ENCODE results near the gene POU2AF2. TPM values are rescaled to one million over a fixed set of nuclear protein-coding genes. Genes with fewer than 3 reads are reported as not detected.

Gene POU2AF2
- total and polyA plus RNA-seq, 4 donors = not detected

- H3K9me3 ChIP-seq (ENCODE audit: control insufficient read depth in 4 of 4, low read length in 3 of 4) = no peaks in the 10 kb centered on the region
- 88% methylated on average over 4 of the region's 4 CpGs for WGBS
- DNase-seq (ENCODE audit: low spot score) = no peak
- H3K4me3 ChIP-seq (ENCODE audit: low read depth in 1 of 3, low read length in 3 of 3) = no peak overlapping the region
- H3K27ac ChIP-seq (ENCODE audit: low read depth in 1 of 2, low read length in 2 of 2) = no peak overlapping the region
- TF ChIP-seq, protein P1, sequence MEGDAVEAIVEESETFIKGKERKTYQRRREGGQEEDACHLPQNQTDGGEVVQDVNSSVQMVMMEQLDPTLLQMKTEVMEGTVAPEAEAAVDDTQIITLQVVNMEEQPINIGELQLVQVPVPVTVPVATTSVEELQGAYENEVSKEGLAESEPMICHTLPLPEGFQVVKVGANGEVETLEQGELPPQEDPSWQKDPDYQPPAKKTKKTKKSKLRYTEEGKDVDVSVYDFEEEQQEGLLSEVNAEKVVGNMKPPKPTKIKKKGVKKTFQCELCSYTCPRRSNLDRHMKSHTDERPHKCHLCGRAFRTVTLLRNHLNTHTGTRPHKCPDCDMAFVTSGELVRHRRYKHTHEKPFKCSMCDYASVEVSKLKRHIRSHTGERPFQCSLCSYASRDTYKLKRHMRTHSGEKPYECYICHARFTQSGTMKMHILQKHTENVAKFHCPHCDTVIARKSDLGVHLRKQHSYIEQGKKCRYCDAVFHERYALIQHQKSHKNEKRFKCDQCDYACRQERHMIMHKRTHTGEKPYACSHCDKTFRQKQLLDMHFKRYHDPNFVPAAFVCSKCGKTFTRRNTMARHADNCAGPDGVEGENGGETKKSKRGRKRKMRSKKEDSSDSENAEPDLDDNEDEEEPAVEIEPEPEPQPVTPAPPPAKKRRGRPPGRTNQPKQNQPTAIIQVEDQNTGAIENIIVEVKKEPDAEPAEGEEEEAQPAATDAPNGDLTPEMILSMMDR (IDR thresholded peaks at IDR 0.05; ENCODE audit: low read depth, low read length, missing input control) = no peak
- TF ChIP-seq, protein P2, sequence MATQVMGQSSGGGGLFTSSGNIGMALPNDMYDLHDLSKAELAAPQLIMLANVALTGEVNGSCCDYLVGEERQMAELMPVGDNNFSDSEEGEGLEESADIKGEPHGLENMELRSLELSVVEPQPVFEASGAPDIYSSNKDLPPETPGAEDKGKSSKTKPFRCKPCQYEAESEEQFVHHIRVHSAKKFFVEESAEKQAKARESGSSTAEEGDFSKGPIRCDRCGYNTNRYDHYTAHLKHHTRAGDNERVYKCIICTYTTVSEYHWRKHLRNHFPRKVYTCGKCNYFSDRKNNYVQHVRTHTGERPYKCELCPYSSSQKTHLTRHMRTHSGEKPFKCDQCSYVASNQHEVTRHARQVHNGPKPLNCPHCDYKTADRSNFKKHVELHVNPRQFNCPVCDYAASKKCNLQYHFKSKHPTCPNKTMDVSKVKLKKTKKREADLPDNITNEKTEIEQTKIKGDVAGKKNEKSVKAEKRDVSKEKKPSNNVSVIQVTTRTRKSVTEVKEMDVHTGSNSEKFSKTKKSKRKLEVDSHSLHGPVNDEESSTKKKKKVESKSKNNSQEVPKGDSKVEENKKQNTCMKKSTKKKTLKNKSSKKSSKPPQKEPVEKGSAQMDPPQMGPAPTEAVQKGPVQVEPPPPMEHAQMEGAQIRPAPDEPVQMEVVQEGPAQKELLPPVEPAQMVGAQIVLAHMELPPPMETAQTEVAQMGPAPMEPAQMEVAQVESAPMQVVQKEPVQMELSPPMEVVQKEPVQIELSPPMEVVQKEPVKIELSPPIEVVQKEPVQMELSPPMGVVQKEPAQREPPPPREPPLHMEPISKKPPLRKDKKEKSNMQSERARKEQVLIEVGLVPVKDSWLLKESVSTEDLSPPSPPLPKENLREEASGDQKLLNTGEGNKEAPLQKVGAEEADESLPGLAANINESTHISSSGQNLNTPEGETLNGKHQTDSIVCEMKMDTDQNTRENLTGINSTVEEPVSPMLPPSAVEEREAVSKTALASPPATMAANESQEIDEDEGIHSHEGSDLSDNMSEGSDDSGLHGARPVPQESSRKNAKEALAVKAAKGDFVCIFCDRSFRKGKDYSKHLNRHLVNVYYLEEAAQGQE (IDR thresholded peaks at IDR 0.05) = no peak
- no peak for TF ChIP-seq ZBTB33 (IDR thresholded peaks at IDR 0.05)
- TF ChIP-seq MAX (IDR thresholded peaks at IDR 0.05) = no peak
- TF ChIP-seq HNF4A (conservative IDR thresholded peaks at IDR 0.05) = no peak
- TF ChIP-seq ATF3 (IDR thresholded peaks at IDR 0.05) = no peak
- no peak for TF ChIP-seq YY1 (IDR thresholded peaks at IDR 0.05)
- TF ChIP-seq FOXA1 (IDR thresholded peaks at IDR 0.05) = no peak
- no peak for TF ChIP-seq TAF1 (conservative IDR thresholded peaks at IDR 0.05)
- TF ChIP-seq RXRA (IDR thresholded peaks at IDR 0.05) = no peak
- no peak for TF ChIP-seq SP1 (IDR thresholded peaks at IDR 0.05)
- TF ChIP-seq EGR1 (IDR thresholded peaks at IDR 0.05; ENCODE audit: low read depth in 2 of 2) = no peak
- no peak for TF ChIP-seq RAD21 (IDR thresholded peaks at IDR 0.05)
- TF ChIP-seq JUND (IDR thresholded peaks at IDR 0.05) = no peak
- TF ChIP-seq NR2F2 (IDR thresholded peaks at IDR 0.05) = no peak
- TF ChIP-seq HNF4G (IDR thresholded peaks at IDR 0.05) = no peak
- no peak for TF ChIP-seq GABPA (IDR thresholded peaks at IDR 0.05 in 1 of 2, conservative IDR thresholded peaks at IDR 0.05 in 1 of 2)
- H3K4me1 ChIP-seq (ENCODE audit: control insufficient read depth in 4 of 4, insufficient read depth in 4 of 4, low read length in 3 of 4) = no peaks in the 10 kb centered on the region
- no peaks in the 10 kb centered on the region for H3K27me3 ChIP-seq (ENCODE audit: control insufficient read depth in 4 of 4, insufficient read depth in 4 of 4, low read length in 3 of 4)
- H3K9ac ChIP-seq (ENCODE audit: low read depth in 1 of 2, low read length in 2 of 2) = no peak overlapping the region
- no peaks in the 10 kb centered on the region for H3K36me3 ChIP-seq (ENCODE audit: control insufficient read depth in 4 of 4, insufficient read depth in 3 of 4, low read depth in 1 of 4, low read length in 3 of 4)
These were observed 15.3 kb downstream of the POU2AF2 start for GRCh38 chr11:111260811-111261210.

GRCh38 chr11:111264646-111265045, 19.1 kb downstream of the POU2AF2 start:
- Histone ChIP-seq H3K27me3 (ENCODE audit: control insufficient read depth in 4 of 4, insufficient read depth in 4 of 4, low read length in 3 of 4) (no peaks in the 10 kb centered on the region), H3K27ac (ENCODE audit: low read depth in 1 of 2, low read length in 2 of 2) (no peak overlapping the region), H3K4me1 (ENCODE audit: control insufficient read depth in 4 of 4, insufficient read depth in 4 of 4, low read length in 3 of 4) (peaks cover 0 to 6% (median 1%) of the 10 kb centered on the region in 4 donors), H3K9ac (ENCODE audit: low read depth in 1 of 2, low read length in 2 of 2) (no peak overlapping the region), H3K9me3 (ENCODE audit: control insufficient read depth in 4 of 4, low read length in 3 of 4) (no peaks in the 10 kb centered on the region), H3K36me3 (ENCODE audit: control insufficient read depth in 4 of 4, insufficient read depth in 3 of 4, low read depth in 1 of 4, low read length in 3 of 4) (no peaks in the 10 kb centered on the region), H3K4me3 (ENCODE audit: low read depth in 1 of 3, low read length in 3 of 3) (no peak overlapping the region)
- DNase-seq (ENCODE audit: low spot score) = no peak
- 80% methylated on average over 1 of the region's 1 CpG for WGBS
- TF ChIP-seq JUND (IDR thresholded peaks at IDR 0.05) = no peak
- no peak for TF ChIP-seq HNF4A (conservative IDR thresholded peaks at IDR 0.05)
- no peak for TF ChIP-seq GABPA (IDR thresholded peaks at IDR 0.05 in 1 of 2, conservative IDR thresholded peaks at IDR 0.05 in 1 of 2)
- no peak for TF ChIP-seq ZBTB33 (IDR thresholded peaks at IDR 0.05)
- no peak for TF ChIP-seq FOXA1 (IDR thresholded peaks at IDR 0.05)
- no peak for TF ChIP-seq TAF1 (conservative IDR thresholded peaks at IDR 0.05)
- TF ChIP-seq, protein P2 (IDR thresholded peaks at IDR 0.05) = no peak
- TF ChIP-seq HNF4G (IDR thresholded peaks at IDR 0.05) = no peak
- TF ChIP-seq YY1 (IDR thresholded peaks at IDR 0.05) = no peak
- no peak for TF ChIP-seq RXRA (IDR thresholded peaks at IDR 0.05)
- no peak for TF ChIP-seq EGR1 (IDR thresholded peaks at IDR 0.05; ENCODE audit: low read depth in 2 of 2)
- no peak for TF ChIP-seq MAX (IDR thresholded peaks at IDR 0.05)
- TF ChIP-seq RAD21 (IDR thresholded peaks at IDR 0.05) = no peak
- no peak for TF ChIP-seq NR2F2 (IDR thresholded peaks at IDR 0.05)
